ENCODE measurements around the gene HMGB4. TPM values are rescaled to one million over a fixed set of nuclear protein-coding genes. Genes with fewer than 3 reads are reported as not detected.

HMGB4 gene
- total RNA-seq, 4 donors from 2014 or later, result not detected

- H3K27me3 ChIP-seq, result no peaks in the 10 kb centered on the region
- H3K27ac ChIP-seq, result no peak overlapping the region
- in situ Hi-C loops (cut with MboI; ENCODE audit: low sequenced_read_pairs in 4 of 4), result no loop called here
- no peak overlapping the region for H3K4me3 ChIP-seq
- TF ChIP-seq CTCF (IDR thresholded peaks at IDR 0.05 in 4 of 5, conservative IDR thresholded peaks at IDR 0.05 in 1 of 5) (no peak), POLR2A (IDR thresholded peaks at IDR 0.05) (no peak)
- intact Hi-C loops (cut with DNase I; ENCODE audit: low total_unique reads), result no loop called here
- no peaks in the 10 kb centered on the region for H3K36me3 ChIP-seq
- ATAC-seq, result no peak
- H3K4me1 ChIP-seq, result no peaks in the 10 kb centered on the region
- H3K9me3 ChIP-seq, result no peaks in the 10 kb centered on the region
- no peak for DNase-seq
Observed at GRCh38 chr1:33902486-33903209, 38.8 kb downstream of the HMGB4 start.

- in situ Hi-C loops (cut with MboI; ENCODE audit: low sequenced_read_pairs in 4 of 4), result no loop called here
- DNase-seq (no peak), ATAC-seq (no peak)
- Histone ChIP-seq H3K4me1 (no peaks in the 10 kb centered on the region), H3K27ac (no peak overlapping the region), H3K4me3 (no peak overlapping the region), H3K36me3 (no peaks in the 10 kb centered on the region), H3K27me3 (no peaks in the 10 kb centered on the region), H3K9me3 (no peaks in the 10 kb centered on the region)
- intact Hi-C loops (cut with DNase I; ENCODE audit: low total_unique reads), result no loop called here
- TF ChIP-seq CTCF (IDR thresholded peaks at IDR 0.05 in 4 of 5, conservative IDR thresholded peaks at IDR 0.05 in 1 of 5) (no peak), POLR2A (IDR thresholded peaks at IDR 0.05) (no peak)
Observed at GRCh38 chr1:33903210-33903589, 39.3 kb downstream of the HMGB4 start.

- TF ChIP-seq CTCF (IDR thresholded peaks at IDR 0.05 in 4 of 5, conservative IDR thresholded peaks at IDR 0.05 in 1 of 5) (no peak), POLR2A (IDR thresholded peaks at IDR 0.05) (no peak)
- Histone ChIP-seq H3K4me3 (no peak overlapping the region), H3K36me3 (no peaks in the 10 kb centered on the region), H3K27me3 (no peaks in the 10 kb centered on the region), H3K9me3 (no peaks in the 10 kb centered on the region), H3K27ac (no peak overlapping the region), H3K4me1 (no peaks in the 10 kb centered on the region)
- DNase-seq, result no peak
- ATAC-seq, result no peak
- in situ Hi-C loops (cut with MboI; ENCODE audit: low sequenced_read_pairs in 4 of 4) (no loop called here), intact Hi-C loops (cut with DNase I; ENCODE audit: low total_unique reads) (no loop called here)
Observed at GRCh38 chr1:33905241-33905640, 41.4 kb downstream of the HMGB4 start.

GRCh38 chr1:33906156-33906555, 42.3 kb downstream of the HMGB4 start:
- in situ Hi-C loops (cut with MboI; ENCODE audit: low sequenced_read_pairs in 4 of 4) (no loop called here), intact Hi-C loops (cut with DNase I; ENCODE audit: low total_unique reads) (no loop called here)
- DNase-seq (no peak), ATAC-seq (no peak)
- no peak overlapping the region for H3K4me3 ChIP-seq
- no peaks in the 10 kb centered on the region for H3K4me1 ChIP-seq
- no peaks in the 10 kb centered on the region for H3K9me3 ChIP-seq
- no peak overlapping the region for H3K27ac ChIP-seq
- TF ChIP-seq POLR2A (IDR thresholded peaks at IDR 0.05), result no peak
- no peak for TF ChIP-seq CTCF (IDR thresholded peaks at IDR 0.05 in 4 of 5, conservative IDR thresholded peaks at IDR 0.05 in 1 of 5)
- H3K27me3 ChIP-seq, result no peaks in the 10 kb centered on the region
- no peaks in the 10 kb centered on the region for H3K36me3 ChIP-seq
